Heart left ventricle (tissue), 13 donors: Measurements from ENCODE around the gene MCTP2.

Experiments
- CTCF ChIP-seq, 12 donors: fragments of 200-600 bp; sonication (generic) in 4 of 12; IDR thresholded peaks; one replicate each; pipeline versions ENCODE4 v1.5.0 to v1.8.0; 2018 to 2022; ENCODE audit warnings: antibody characterized with exemption in 12 of 12, mild to moderate bottlenecking in 5 of 12
- POLR2A ChIP-seq, 2 donors: fragments of 450-650 bp; IDR thresholded peaks; one replicate each; pipeline ENCODE4 v1.6.1; 2017; ENCODE audit warnings: antibody characterized with exemption in 2 of 2, mild to moderate bottlenecking in 2 of 2, moderate library complexity in 2 of 2
- donor health status: ischemic (EF 13 %, LVEDD 7.1; RV severe dilation, severe dysfunction).
- donor health status: DM: no; HTN: yes; CAD: no.
- donor health status: DM: no; HTN: no; CAD: no.
- donor health status: ischemic (EF 25% LVEDD 6.9; RV normal size, moderate dysfunction).
- donor health status: ischemic (EF 25% LVEDD 5.7; RV mildly dilated, moderate dysfunction).
- donor health status: ischemic (EF 35%, LVEDD 5.7; RV mildly dilated, moderate dysfunction).
- donor health status: nonischemic (EF 11% LVEDD 7.7; RV severe dilation, severe dysfunction).
- donor health status: DM: yes; HTN: yes; CAD: no.
- donor health status: PGD.
- donor health status: ischemic (EF 29% LVEDD 5.4; RV normal size, mild dysfunction).
- donor health status: nonischemic (EF 23%, LVEDD 6.1; RV moderate dilation, normal function).

GRCh38 chr15:94363382-94363781, 132.0 kb downstream of the MCTP2 start:
- TF ChIP-seq CTCF (IDR thresholded peaks at IDR 0.05) (no peak), POLR2A (IDR thresholded peaks at IDR 0.05) (no peak)
